B cell (primary cell): ENCODE measurements around the gene NCAN. TPM values are rescaled to one million over a fixed set of nuclear protein-coding genes. Genes with fewer than 3 reads are reported as not detected.

Experiments used
- ATAC-seq: fragments of 200-7000 bp; cut with Tn5 transposase; one replicate; pipeline ENCODE4 v1.10.0; 2021; ENCODE audit warnings: low read depth, mild to moderate bottlenecking, moderate number of reproducible peaks, moderate library complexity
- CTCF ChIA-PET: fragments of 350-600 bp; sonication (Branson Sonifier 250); formaldehyde crosslinking; loops from one replicate; lab custom pipeline; 2021; ENCODE audit warnings: antibody characterized with exemption, inconsistent platforms; lab: Charles Lee
- POLR2A ChIA-PET: fragments of 350-600 bp; sonication (Branson Sonifier 250); formaldehyde crosslinking; loops from one replicate; lab custom pipeline; 2021; ENCODE audit warnings: antibody characterized with exemption; lab: Charles Lee
- DNase-seq: peaks from one replicate; pipeline ENCODE4 v3.0.0; 2013
- H2AFZ ChIP-seq: 2 replicates; pipeline ENCODE4 v1.6.1; 2012; ENCODE audit warnings: mild to moderate bottlenecking, low read depth, low read length; ENCODE audit not compliant: insufficient read depth, poor library complexity, severe bottlenecking
- H3K27ac ChIP-seq, 2 donors: 1 replicate in 1 of 2; 2 replicates in 1 of 2; pipeline ENCODE4 v1.5.1; 2012 to 2013; ENCODE audit warnings: low read length in 2 of 2, mild to moderate bottlenecking in 2 of 2, moderate library complexity in 1 of 2
- H3K27me3 ChIP-seq, 4 experiments: fragments of 200-600 bp in 1 of 4; sonication (generic) in 1 of 4; replicated peaks in 1 of 4; 1 replicate in 2 of 4; 2 replicates in 2 of 4; pipeline versions ENCODE4 v1.6.1 to v1.7.0; 2013 to 2016; ENCODE audit warnings: low read length in 3 of 4, mild to moderate bottlenecking in 2 of 4, mixed read lengths in 1 of 4, moderate library complexity in 1 of 4; ENCODE audit not compliant: insufficient read depth in 4 of 4, control insufficient read depth in 3 of 4; ENCODE audit errors: control extremely low read depth in 1 of 4
- H3K36me3 ChIP-seq, 2 experiments: replicated peaks in 1 of 2; 1 replicate in 1 of 2; 2 replicates in 1 of 2; pipeline versions ENCODE4 v1.6.1 to v1.7.1; 2013; ENCODE audit warnings: low read length in 1 of 2; ENCODE audit not compliant: insufficient read depth in 2 of 2, control insufficient read depth in 1 of 2; ENCODE audit errors: control extremely low read depth in 1 of 2, extremely low read depth in 1 of 2
- H3K4me1 ChIP-seq, 2 donors: fragments of 200-600 bp in 1 of 2; sonication (generic) in 1 of 2; 1 replicate in 1 of 2; 2 replicates in 1 of 2; pipeline versions ENCODE4 v1.5.1 to v1.6.1; 2013 to 2017; ENCODE audit warnings: low read length in 2 of 2; ENCODE audit not compliant: control insufficient read depth in 2 of 2, insufficient read depth in 2 of 2
- H3K4me2 ChIP-seq: replicated peaks from 2 replicates; pipeline ENCODE3; 2012; ENCODE audit warnings: mild to moderate bottlenecking, low read depth, low read length; ENCODE audit not compliant: poor library complexity, severe bottlenecking
- H3K4me3 ChIP-seq, 5 experiments: fragments of 200-600 bp in 1 of 5; sonication (generic) in 1 of 5; 1 replicate in 3 of 5; 2 replicates in 2 of 5; pipeline versions ENCODE4 v1.5.1 to v1.7.0; 2011 to 2016; ENCODE audit warnings: low read length in 4 of 5, mild to moderate bottlenecking in 4 of 5, low read depth in 2 of 5, control low read depth in 1 of 5, moderate library complexity in 1 of 5; ENCODE audit not compliant: insufficient read depth in 1 of 5; ENCODE audit errors: control extremely low read depth in 1 of 5, extremely low read depth in 1 of 5
- H3K79me2 ChIP-seq: fragments of 200-600 bp; sonication (generic); one replicate; pipeline ENCODE4 v1.6.0; 2016; ENCODE audit warnings: low read length; ENCODE audit not compliant: control insufficient read depth, insufficient read depth
- H3K9ac ChIP-seq: fragments of 200-600 bp; sonication (generic); 2 replicates; pipeline ENCODE4 v1.6.1; 2017; ENCODE audit warnings: mild to moderate bottlenecking, low read length, moderate library complexity
- H3K9me3 ChIP-seq, 3 donors: one replicate each; pipeline versions ENCODE4 v1.6.1 to v1.7.1; 2013; ENCODE audit warnings: low read length in 2 of 3; ENCODE audit not compliant: control insufficient read depth in 2 of 3, insufficient read depth in 1 of 3; ENCODE audit errors: control extremely low read depth in 1 of 3
- H4K20me1 ChIP-seq: 2 replicates; pipeline ENCODE4 v1.6.0; 2012; ENCODE audit warnings: mild to moderate bottlenecking, low read length; ENCODE audit not compliant: insufficient read depth, control insufficient read depth, poor library complexity, severe bottlenecking
- H3K27ac Mint-ChIP-seq: one replicate; pipeline ENCODE4 v1.8.0; 2021; ENCODE audit warnings: mixed read lengths
- H3K27me3 Mint-ChIP-seq: one replicate; pipeline ENCODE4 v1.8.0; 2021; ENCODE audit warnings: mixed read lengths
- H3K4me1 Mint-ChIP-seq: one replicate; pipeline ENCODE4 v1.8.0; 2021; ENCODE audit warnings: mixed read lengths
- H3K4me3 Mint-ChIP-seq: one replicate; pipeline ENCODE4 v1.8.0; 2021; ENCODE audit warnings: mixed read lengths
- H3K9me3 Mint-ChIP-seq: one replicate; pipeline ENCODE4 v1.8.0; 2022; ENCODE audit warnings: mixed read lengths; ENCODE audit not compliant: insufficient read depth
- CTCF ChIP-seq: fragments of 200-600 bp; IDR thresholded peaks from one replicate; pipeline ENCODE4 v1.8.0; 2022; ENCODE audit warnings: antibody characterized with exemption, mild to moderate bottlenecking
- EZH2 ChIP-seq: IDR thresholded peaks from 2 replicates; pipeline ENCODE4 v1.6.1; 2012; ENCODE audit warnings: borderline replicate concordance, low read depth, mild to moderate bottlenecking, moderate library complexity, low read length; ENCODE audit not compliant: insufficient read depth, poor library complexity, severe bottlenecking
- WGBS: methylation state at CpG from one replicate; pipeline ENCODE4 v1.1.5; 2013; ENCODE audit warnings: missing lambda C conversion rate; ENCODE audit not compliant: insufficient coverage; 5-methylcytosine and 5-hydroxymethylcytosine counted together
- intact Hi-C: fragments of 100-400 bp; cut with micrococcal nuclease; formaldehyde crosslinking; loops from one replicate; pipeline ENCODE4 v1.10.0; 2022
- polyA plus RNA-seq: library from polyadenylated mRNA; depleted of rRNA; stranded (reverse); fragments of >200 nt; gene quantifications from 2 replicates; pipeline ENCODE4 v1.2.3, GENCODE V29; 2012
- total RNA-seq, 2 donors: library from RNA; stranded (reverse); fragments of 120-200 nt in 1 of 2; gene quantifications; 1 replicate in 1 of 2; 2 replicates in 1 of 2; pipeline versions ENCODE4 v1.2.3 to v1.2.4, GENCODE V29; 2013 to 2022

Gene NCAN
- total and polyA plus RNA-seq, 2 donors (not counting 1 experiment from before 2014, with no cell fraction given): 0.03 TPM; not detected in 1

- H3K9me3 Mint-ChIP-seq: no peaks in the 10 kb centered on the region
- no peak for TF ChIP-seq CTCF
- no peak for TF ChIP-seq EZH2
- peaks cover 57% of the 10 kb centered on the region for H3K27me3 Mint-ChIP-seq
- DNase-seq: no peak
- ATAC-seq: no peak
- H3K4me3 ChIP-seq: no peak overlapping the region
- peaks cover 0 to 15% (median 4%) of the 10 kb centered on the region in 3 donors for H3K9me3 ChIP-seq
- intact Hi-C loops: no loop called here
- H4K20me1 ChIP-seq: no peaks in the 10 kb centered on the region
- 70% methylated on average over 17 of the region's 17 CpGs for WGBS
- no peaks in the 10 kb centered on the region for H3K79me2 ChIP-seq
- POLR2A ChIA-PET: no interaction called here
- no peak overlapping the region for H3K27ac ChIP-seq
- CTCF ChIA-PET: no interaction called here
- H3K4me1 ChIP-seq: peaks cover 8 to 9% of the 10 kb centered on the region in 2 donors
- H3K27me3 ChIP-seq: peaks cover 0 to 36% (median 9%) of the 10 kb centered on the region in 4 experiments
- no peak overlapping the region for H3K4me3 Mint-ChIP-seq
- peaks cover 13% of the 10 kb centered on the region for H3K4me1 Mint-ChIP-seq
- H3K36me3 ChIP-seq: no peaks in the 10 kb centered on the region
- H2AFZ ChIP-seq: no peak overlapping the region
- no peak overlapping the region for H3K9ac ChIP-seq
- no peak overlapping the region for H3K4me2 ChIP-seq
- H3K27ac Mint-ChIP-seq: no peak overlapping the region
Observed at GRCh38 chr19:19256072-19256969, 44.6 kb downstream of the NCAN start.

GRCh38 chr19:19257137-19257536 lies 45.4 kb downstream of the NCAN start:
- no peak for DNase-seq
- H3K27me3 Mint-ChIP-seq: peaks cover 53% of the 10 kb centered on the region
- WGBS: 75% methylated on average over 14 of the region's 14 CpGs
- H3K9me3 Mint-ChIP-seq: no peaks in the 10 kb centered on the region
- no peak for ATAC-seq
- H2AFZ ChIP-seq: no peak overlapping the region
- TF ChIP-seq CTCF (no peak), EZH2 (no peak)
- H3K9me3 ChIP-seq: peaks cover 0 to 15% (median 4%) of the 10 kb centered on the region in 3 donors
- peaks cover 9 to 16% of the 10 kb centered on the region in 2 donors for H3K4me1 ChIP-seq
- no peak overlapping the region for H3K9ac ChIP-seq
- H3K4me3 Mint-ChIP-seq: no peak overlapping the region
- intact Hi-C loops: no loop called here
- peaks cover 16% of the 10 kb centered on the region for H3K4me1 Mint-ChIP-seq
- CTCF ChIA-PET: no interaction called here
- no peak overlapping the region for H3K4me2 ChIP-seq
- H3K27ac ChIP-seq: no peak overlapping the region
- POLR2A ChIA-PET: no interaction called here
- peaks cover 0 to 33% (median 12%) of the 10 kb centered on the region in 4 experiments for H3K27me3 ChIP-seq
- no peak overlapping the region for H3K4me3 ChIP-seq
- no peak overlapping the region for H3K27ac Mint-ChIP-seq
- H3K36me3 ChIP-seq: no peaks in the 10 kb centered on the region
- no peaks in the 10 kb centered on the region for H3K79me2 ChIP-seq
- H4K20me1 ChIP-seq: no peaks in the 10 kb centered on the region
